Stimulated activated CD8-positive, alpha-beta memory T cell treated with anti-CD3 and anti-CD28 coated beads, Interleukin-7, amount 100 ng/mL, for 48 hours (primary cell): ENCODE results near the gene CDY2B.
"Not testable (repeated sequence)": the region's sequence is repeated elsewhere in the genome, so short reads cannot be mapped to it uniquely, and the experiment has no call there.

Source experiments
- DNase-seq, 2 donors: peaks; one replicate each; pipeline ENCODE4 v3.0.0-alpha.2; 2020; ENCODE audit warnings: low read depth in 1 of 2; ENCODE audit errors: extremely low read depth in 1 of 2

CDY2B gene, protein sequence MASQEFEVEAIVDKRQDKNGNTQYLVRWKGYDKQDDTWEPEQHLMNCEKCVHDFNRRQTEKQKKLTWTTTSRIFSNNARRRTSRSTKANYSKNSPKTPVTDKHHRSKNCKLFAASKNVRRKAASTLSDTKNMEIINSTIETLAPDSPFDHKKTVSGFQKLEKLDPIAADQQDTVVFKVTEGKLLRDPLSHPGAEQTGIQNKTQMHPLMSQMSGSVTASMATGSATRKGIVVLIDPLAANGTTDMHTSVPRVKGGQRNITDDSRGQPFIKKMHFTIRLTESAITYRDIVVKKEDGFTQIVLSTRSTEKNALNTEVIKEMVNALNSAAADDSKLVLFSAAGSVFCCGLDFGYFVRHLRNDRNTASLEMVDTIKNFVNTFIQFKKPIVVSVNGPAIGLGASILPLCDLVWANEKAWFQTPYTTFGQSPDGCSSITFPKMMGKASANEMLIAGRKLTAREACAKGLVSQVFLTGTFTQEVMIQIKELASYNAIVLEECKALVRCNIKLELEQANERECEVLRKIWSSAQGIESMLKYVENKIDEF

DNA sequence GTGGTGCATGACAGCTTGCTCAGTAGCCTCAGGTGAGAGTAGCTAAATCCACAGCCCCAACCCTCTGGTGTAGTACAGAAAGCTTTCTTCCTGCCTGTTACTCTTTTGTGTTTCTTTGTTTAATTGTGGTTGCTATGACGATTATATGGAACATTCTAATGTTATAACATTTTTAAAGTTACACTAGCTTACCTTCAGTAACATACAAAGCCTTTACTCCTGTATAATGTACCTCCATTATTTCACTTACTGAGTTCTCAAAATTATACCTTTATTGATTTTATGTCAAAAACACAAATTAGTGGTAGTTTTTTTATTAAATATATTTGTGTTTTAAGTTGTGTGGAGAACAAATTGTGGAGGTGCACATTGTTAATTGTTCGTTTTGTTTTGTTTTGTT is at the start of gene CDY2B:
Gene CDY2B, minus strand, starts transcription at position 101 of the 400 bp plus-strand sequence. CDS start 328 bp downstream, outside the sequence.
- not testable (repeated sequence) for DNase-seq

DNA sequence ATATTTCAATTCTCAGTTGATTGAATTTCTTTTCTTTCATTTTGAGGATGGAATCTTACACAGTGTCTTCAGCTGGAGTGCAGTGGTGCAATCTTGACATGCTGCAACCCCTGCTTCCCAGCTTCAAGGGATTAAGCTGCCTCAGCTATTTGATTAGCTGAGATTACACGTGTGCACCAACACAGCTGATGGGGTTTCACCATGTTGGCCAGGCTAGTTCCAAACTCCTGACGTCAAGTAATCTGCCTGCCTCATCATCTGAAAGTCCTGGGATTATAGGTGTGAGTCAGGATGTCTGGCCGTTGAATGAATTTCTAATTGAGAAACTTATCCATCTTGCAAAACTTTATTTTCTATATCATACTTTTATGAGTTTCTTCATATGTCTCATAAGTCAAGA is 28.0 kb upstream of the CDY2B start:
- DNase-seq: not testable (repeated sequence)

DNA sequence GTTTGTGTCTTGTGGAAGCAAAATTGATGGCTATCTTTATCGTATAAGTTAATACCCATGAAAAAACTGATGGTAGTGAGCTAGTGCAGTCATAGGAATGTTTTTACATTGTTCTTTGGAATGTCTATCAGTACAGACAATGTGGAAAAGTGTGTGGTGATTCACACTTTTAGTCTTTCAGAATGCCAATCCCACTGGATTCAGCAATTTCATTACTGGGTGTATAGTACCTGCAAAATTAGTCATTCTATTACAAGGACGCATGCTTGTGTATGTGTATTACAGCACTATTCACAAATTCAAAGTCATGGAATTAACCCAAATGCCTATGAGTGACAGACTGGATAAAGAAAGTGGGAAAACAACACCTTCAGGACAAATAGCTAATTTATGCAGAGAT is 27.3 kb upstream of the CDY2B start:
- DNase-seq: not testable (repeated sequence)

DNA sequence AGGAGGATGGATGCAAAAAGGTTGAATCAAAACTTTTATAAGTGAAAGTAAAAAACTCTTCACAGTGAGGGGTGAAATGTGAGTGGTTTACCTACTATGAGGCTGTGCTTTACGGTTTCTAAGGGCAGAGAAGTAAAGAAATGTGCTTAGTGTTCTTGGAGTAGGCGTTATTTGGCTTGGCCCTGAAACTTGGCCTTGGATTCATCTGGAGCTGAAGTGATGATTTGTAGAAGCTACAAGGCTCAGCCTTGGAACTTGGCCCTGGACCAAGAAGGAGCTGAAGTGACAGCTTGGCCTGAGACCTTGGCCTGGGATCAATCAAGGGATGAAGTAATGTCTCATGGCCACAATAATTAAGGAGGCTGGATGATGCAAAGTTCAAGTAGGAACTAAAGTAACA is 1.7 kb upstream of the CDY2B start:
- DNase-seq: not testable (repeated sequence)

DNA sequence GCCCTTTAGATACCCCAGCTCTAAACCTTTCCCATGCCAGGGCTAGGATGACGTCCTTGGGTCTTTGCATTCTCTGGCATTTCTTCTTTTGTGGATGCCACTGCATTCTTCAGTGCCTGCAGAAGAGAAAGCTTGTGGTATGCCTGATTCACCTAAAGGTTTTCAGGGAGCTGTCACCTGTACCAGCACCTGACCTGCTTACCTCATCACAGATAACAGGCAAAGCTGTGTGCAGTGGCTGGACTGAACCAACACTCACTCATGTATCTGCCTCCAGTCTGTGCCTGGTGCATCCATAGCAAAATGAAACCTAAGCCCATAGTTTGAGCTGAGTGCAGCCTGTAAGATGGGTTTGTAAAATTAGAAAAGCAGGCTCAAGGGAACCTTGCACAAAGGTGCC is 3.3 kb downstream of the CDY2B start:
- DNase-seq: not testable (repeated sequence)

DNA sequence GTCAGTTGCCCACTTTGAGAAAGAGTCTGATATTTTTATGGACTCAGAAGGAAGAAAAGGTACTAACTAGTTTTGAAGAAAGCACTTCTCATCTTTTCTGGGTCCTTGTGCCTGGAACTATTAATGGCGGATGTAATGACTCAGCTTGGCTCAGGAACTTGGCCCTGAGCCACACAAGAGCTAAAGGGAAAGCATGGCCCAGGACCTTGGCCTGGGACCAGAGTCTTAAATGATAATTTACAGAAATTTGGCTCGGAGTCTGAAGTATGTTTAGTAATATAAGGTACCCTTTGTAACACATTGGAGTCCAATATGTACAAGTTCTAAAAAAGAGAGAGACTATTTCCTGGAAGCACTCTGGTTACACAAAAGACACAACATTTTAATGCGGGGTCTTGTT is 4.6 kb downstream of the CDY2B start:
- not testable (repeated sequence) for DNase-seq

DNA sequence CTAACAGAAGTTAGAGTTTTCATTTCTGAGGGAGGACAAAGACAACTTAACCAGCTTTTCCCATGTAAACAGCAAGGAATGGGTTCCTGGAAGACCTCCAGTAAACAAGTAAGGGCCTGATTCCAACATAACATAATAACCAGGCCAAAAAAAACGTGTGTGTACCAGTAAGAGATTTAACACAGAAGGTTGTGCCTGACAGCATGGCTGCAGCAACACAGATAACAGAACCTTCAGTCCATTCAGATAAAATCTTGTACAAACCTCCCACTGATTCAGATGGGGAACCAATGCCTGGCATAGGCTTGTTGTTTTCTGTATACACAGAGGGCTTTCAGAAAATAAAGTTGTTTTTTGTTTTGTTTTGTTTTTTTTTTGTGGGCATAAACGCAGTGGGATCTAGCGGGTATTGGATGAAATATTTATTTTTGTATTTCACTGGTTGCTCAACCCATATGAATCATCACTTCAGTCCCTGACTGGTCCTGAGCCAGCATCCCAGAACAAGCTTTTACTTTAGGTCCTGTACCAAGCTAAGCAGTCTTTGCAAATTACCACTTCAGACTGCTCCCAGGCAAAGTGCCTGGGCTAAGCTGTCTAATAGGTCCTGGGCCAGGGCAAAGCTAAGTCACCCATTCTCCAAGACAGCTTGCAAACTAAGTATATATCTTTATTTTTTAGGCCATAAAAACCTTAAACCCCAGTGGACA is 8.7 kb downstream of the CDY2B start:
- not testable (repeated sequence) for DNase-seq

DNA sequence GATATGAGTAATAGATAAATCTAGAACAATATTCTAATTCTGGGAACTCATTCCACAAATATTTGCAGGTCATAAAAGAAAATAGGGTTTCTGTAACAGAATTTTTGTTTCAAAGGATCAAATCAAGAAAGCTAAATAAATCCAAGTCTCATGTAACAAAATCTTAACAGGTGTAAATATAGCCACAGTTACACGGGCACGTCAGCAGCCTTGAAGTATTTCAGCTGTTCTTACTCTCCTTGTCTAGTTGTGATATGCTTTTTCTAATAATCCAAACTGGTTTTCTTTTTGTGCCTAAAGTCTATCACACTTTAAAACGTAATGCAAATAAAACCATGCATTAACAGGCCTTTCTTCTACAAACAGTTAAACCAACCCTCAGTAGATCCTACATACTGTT is 9.3 kb downstream of the CDY2B start:
- DNase-seq: not testable (repeated sequence)

DNA sequence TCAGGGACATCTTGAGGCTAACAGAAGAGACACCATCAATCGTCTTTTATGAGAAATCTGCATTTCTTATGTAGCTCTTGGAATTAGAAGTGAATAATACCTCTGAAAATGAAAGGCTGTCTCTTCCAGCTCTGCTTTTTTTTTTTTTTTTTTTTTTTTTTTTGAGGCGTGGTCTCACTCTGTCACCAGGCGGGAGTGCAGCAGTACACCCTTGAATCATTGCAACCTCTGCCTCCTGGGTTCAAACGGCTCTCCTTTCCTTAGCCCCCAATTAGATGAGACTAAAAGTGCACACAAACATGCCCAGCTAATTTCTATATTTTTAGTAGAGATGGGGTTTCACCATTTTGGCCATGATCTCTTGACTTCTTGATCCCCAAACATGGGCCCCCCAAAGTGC is 12.2 kb downstream of the CDY2B start:
- not testable (repeated sequence) for DNase-seq

DNA sequence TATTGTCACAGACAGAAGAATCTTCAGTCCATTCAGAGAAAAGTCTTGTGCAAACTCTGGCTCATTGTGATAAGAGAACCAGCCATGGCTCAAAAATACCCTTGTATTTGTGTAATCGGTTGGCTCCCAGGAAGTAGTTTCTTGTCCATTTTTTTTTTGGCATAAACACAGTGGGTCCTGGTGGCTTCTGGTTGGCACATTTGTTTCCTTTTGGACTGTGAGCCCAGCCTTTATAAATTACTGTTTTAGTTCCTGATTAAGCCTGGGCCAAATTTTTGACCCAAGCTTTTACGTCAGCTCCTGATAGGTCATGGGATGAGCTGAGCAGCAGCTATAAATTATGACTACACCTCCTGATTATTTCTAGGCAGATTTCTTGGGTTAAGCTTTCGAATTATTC is 19.4 kb downstream of the CDY2B start:
- DNase-seq: not testable (repeated sequence)

DNA sequence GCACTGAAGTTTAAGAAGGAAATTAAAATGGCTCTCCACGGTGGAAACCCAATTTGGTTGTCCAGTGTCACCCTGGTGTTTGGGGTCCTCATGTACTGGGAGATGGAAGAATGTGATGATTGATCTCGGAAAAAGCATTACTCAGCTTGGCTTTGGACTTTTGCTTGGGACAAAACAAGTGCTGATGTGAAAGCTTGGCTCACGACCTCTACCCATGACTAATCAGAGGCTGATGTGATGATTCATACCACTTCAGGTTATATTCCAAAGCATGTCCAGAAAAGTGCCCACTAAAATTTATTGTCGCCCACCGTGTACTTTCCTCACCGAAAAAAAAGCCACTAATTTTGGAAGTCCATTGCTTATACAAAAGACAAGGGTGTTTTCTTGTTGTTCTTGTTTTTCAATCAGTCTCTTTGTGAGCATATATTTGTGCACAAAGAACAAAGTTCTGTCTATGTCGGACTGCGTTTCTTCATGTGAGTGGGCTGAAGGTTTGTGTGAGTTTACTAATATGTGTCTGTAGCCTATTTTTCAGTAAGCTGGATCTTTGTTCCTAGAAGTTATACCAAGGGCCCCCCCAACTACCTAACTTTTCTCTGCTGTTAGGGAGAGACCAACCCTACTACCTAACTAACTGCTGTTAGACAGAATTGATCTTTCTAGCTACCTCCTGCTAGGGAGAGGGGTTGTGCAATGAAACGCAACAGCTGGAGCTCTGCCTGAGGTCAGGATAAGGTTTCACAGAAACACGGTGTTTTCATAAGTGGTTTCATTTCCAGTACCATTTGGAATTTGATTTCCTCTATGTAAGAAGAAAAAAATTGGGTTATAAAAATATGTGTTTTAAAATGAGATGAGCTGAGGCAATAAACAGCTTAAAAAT is 22.8 kb downstream of the CDY2B start:
- DNase-seq: not testable (repeated sequence)

DNA sequence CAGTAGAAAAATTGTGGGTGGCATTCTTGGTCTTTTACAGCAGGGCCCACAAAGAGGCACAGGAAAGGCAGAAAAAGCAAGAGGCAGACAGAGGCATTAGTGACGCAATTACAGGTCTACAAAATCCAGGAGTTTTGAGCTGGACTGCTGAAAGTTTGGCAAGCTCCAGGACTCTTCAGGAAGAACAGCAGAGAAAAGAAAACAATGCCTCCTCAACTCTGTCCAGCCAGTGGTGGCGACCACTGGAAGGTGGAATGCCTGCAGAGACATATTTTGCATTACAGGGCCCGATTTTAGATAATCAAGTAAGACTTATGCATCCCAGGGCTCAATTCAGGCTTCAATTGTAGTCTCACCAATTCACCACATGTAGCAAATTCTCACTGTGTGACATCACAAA is 23.5 kb downstream of the CDY2B start:
- not testable (repeated sequence) for DNase-seq

DNA sequence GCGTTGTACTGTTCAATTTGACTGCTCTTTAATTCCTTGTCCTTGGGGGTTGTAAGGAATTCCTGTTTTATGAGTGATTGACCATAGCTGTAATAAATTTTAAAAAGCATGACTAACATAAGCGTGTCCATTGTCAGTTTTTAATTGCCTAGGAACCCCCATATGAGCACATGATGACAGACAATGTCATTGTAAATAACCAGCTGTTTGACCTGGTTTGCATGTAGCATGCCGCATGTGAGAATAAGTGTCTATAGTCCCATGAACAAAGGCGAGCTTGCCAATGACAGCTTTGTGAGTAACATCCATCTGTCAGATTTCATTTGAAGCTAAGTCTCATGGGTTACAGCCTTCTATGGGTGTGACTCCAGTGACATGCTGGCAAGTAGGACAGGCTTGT is 30.9 kb downstream of the CDY2B start:
- DNase-seq: not testable (repeated sequence)

DNA sequence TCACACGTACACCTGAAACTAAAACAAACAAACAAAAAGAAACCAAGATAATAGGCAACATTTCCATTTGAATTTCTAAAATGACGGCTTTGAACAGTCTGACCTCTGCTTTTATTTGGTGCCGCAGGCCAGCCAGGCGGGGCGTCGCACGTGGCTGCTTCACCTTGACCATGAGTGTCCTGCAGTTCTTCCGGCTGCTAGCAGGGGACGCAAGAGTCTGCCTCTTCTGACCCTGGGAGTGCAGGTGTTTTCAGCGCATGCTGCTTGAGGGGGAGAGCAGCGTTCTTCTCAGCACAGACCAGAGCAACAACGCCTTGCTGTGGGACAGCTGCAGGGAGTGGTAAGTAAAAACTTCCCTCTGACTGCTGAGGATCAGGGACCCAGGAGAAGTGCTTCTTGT is 47.9 kb downstream of the CDY2B start:
- DNase-seq: not testable (repeated sequence)
